HCT116 (cell line): ENCODE measurements around the gene NCKAP5. TPM values are rescaled to one million over a fixed set of nuclear protein-coding genes. Genes with fewer than 3 reads are reported as not detected.

Experiments
- ATAC-seq: fragments of 200-7000 bp; cut with Tn5 transposase; 2 replicates; pipeline ENCODE4 v1.9.1; 2020; ENCODE audit warnings: mild to moderate bottlenecking, moderate library complexity
- BruUV-seq: library from RNA; stranded (reverse); fragments of 400-500 nt; replicated peaks from 2 replicates; lab custom pipeline; 2021; lab: Mats Ljungman, UMichigan
- CTCF ChIA-PET: fragments of 300-600 bp; sonication (Branson Sonifier 250); formaldehyde crosslinking; loops from one replicate; lab custom pipeline; 2021; ENCODE audit warnings: antibody characterized with exemption; lab: Charles Lee
- POLR2A ChIA-PET: fragments of 300-600, 350-600 bp; sonication (Branson Sonifier 250); formaldehyde crosslinking; loops from one replicate; lab custom pipeline; 2021; ENCODE audit warnings: antibody characterized with exemption; lab: Charles Lee
- RAD21 ChIA-PET, 2 experiments: fragments of 300-600 bp; sonication (Branson Sonifier 250); formaldehyde crosslinking; loops; one replicate each; lab custom pipeline; 2023; ENCODE audit warnings: low total read pairs in 2 of 2; ENCODE audit not compliant: uncharacterized antibody in 2 of 2, unreplicated experiment in 2 of 2, low non-redundant PET in 1 of 2; lab: Charles Lee
- DNase-seq: peaks from one replicate; pipeline ENCODE4 v3.0.0-alpha.2; 2010; ENCODE audit warnings: low read depth, low spot score
- H2AFZ ChIP-seq: fragments of 200-600 bp; shearing (Covaris generic), sonication (generic); 2 replicates; pipeline ENCODE4 v1.6.1; 2017; ENCODE audit warnings: low read depth, mixed run types, mixed read lengths, antibody characterized with exemption, low read length; ENCODE audit not compliant: poor library complexity, severe bottlenecking
- H3K27ac ChIP-seq: 2 replicates; pipeline ENCODE4 v1.5.1; 2012; ENCODE audit warnings: low read depth, low read length
- H3K27me3 ChIP-seq: fragments of 200-600 bp; sonication (generic); 2 replicates; pipeline ENCODE4 v1.6.1; 2016; ENCODE audit warnings: mixed run types, low read length, mixed read lengths; ENCODE audit not compliant: insufficient read depth
- H3K36me3 ChIP-seq, 2 experiments: fragments of 200-500 bp in 1 of 2; fragments of 200-600 bp in 1 of 2; sonication (Bioruptor generic) in 1 of 2; sonication (generic) in 1 of 2; 2 replicates each; pipeline versions ENCODE4 v1.5.1 to v1.6.1; 2014 to 2016; ENCODE audit warnings: low read length in 2 of 2, inconsistent platforms in 1 of 2, mixed read lengths in 1 of 2, mixed run types in 1 of 2; ENCODE audit not compliant: insufficient read depth in 2 of 2, control insufficient read depth in 1 of 2
- H3K4me1 ChIP-seq, 2 experiments: fragments of 200-600 bp in 1 of 2; sonication (generic) in 1 of 2; 2 replicates each; pipeline versions ENCODE4 v1.5.1 to v1.6.1; 2012 to 2017; ENCODE audit warnings: low read length in 2 of 2, inconsistent platforms in 1 of 2, mild to moderate bottlenecking in 1 of 2, mixed read lengths in 1 of 2, mixed run types in 1 of 2, moderate library complexity in 1 of 2; ENCODE audit not compliant: insufficient read depth in 2 of 2, control insufficient read depth in 1 of 2
- H3K4me2 ChIP-seq: fragments of 200-600 bp; sonication (generic); 2 replicates; pipeline ENCODE4 v1.6.1; 2017; ENCODE audit warnings: mixed run types, low read length, mixed read lengths
- H3K4me3 ChIP-seq, 2 experiments: fragments of 200-600 bp in 1 of 2; sonication (generic) in 1 of 2; replicated peaks in 1 of 2; 2 replicates each; pipeline ENCODE4 v1.5.1; 2011 to 2016; ENCODE audit warnings: low read length in 2 of 2, control low read depth in 1 of 2, low read depth in 1 of 2, mild to moderate bottlenecking in 1 of 2, mixed read lengths in 1 of 2, mixed run types in 1 of 2
- H3K79me2 ChIP-seq: fragments of 200-600 bp; sonication (generic); 2 replicates; pipeline ENCODE4 v1.6.1; 2017; ENCODE audit warnings: mild to moderate bottlenecking, mixed run types, low read length, moderate library complexity, mixed read lengths; ENCODE audit not compliant: insufficient read depth
- H3K9ac ChIP-seq: fragments of 200-600 bp; sonication (generic); 2 replicates; pipeline ENCODE4 v1.6.1; 2016; ENCODE audit warnings: low read length, mixed read lengths
- H3K9me2 ChIP-seq: fragments of 200-600 bp; sonication (generic), shearing (Covaris generic); 2 replicates; pipeline ENCODE4 v1.6.1; 2017; ENCODE audit warnings: mixed run types, mild to moderate bottlenecking, moderate library complexity; ENCODE audit not compliant: insufficient read depth
- H3K9me3 ChIP-seq, 2 experiments: fragments of 200-500 bp in 1 of 2; fragments of 200-600 bp in 1 of 2; sonication (Bioruptor generic) in 1 of 2; sonication (generic) in 1 of 2; 2 replicates each; pipeline ENCODE4 v1.6.1; 2014 to 2017; ENCODE audit warnings: low read length in 2 of 2, mixed read lengths in 2 of 2, inconsistent platforms in 1 of 2, low read depth in 1 of 2, mild to moderate bottlenecking in 1 of 2, mixed run types in 1 of 2, moderate library complexity in 1 of 2; ENCODE audit not compliant: control insufficient read depth in 1 of 2, insufficient read depth in 1 of 2
- H4K20me1 ChIP-seq: fragments of 200-600 bp; sonication (generic), shearing (Covaris generic); 2 replicates; pipeline ENCODE4 v1.6.1; 2017; ENCODE audit warnings: mixed run types, mild to moderate bottlenecking, moderate library complexity; ENCODE audit not compliant: insufficient read depth
- CEBPB ChIP-seq: IDR thresholded peaks from 2 replicates; pipeline ENCODE4 v1.6.1; 2012; ENCODE audit warnings: low read depth
- CTCF ChIP-seq, 3 experiments: fragments of 200-600 bp in 1 of 3; sonication (generic) in 1 of 3; IDR thresholded peaks in 2 of 3; conservative IDR thresholded peaks in 1 of 3; 2 replicates each; pipeline ENCODE4 v1.5.1; 2012 to 2017; ENCODE audit warnings: low read depth in 2 of 3, low read length in 2 of 3, antibody characterized with exemption in 1 of 3, borderline replicate concordance in 1 of 3, control low read depth in 1 of 3, mild to moderate bottlenecking in 1 of 3, mixed read lengths in 1 of 3, mixed run types in 1 of 3, moderate library complexity in 1 of 3; ENCODE audit not compliant: insufficient read depth in 1 of 3
- EGR1 ChIP-seq: IDR thresholded peaks from 2 replicates; pipeline ENCODE4 v1.6.1; 2012; ENCODE audit warnings: low read depth
- EZH2phosphoT487 ChIP-seq: fragments of 200-600 bp; IDR thresholded peaks from 2 replicates; pipeline ENCODE4 v1.6.1; 2018; ENCODE audit warnings: antibody characterized with exemption, borderline replicate concordance
- RAD21 ChIP-seq: IDR thresholded peaks from 2 replicates; pipeline ENCODE4 v1.6.1; 2012; ENCODE audit warnings: low read depth, mild to moderate bottlenecking
- REST ChIP-seq: IDR thresholded peaks from 2 replicates; pipeline ENCODE4 v1.6.1; 2012; ENCODE audit warnings: low read depth
- SIN3A ChIP-seq: IDR thresholded peaks from 2 replicates; pipeline ENCODE4 v1.6.1; 2012; ENCODE audit warnings: low read depth
- SP1 ChIP-seq: IDR thresholded peaks from 2 replicates; pipeline ENCODE4 v1.6.1; 2012; ENCODE audit warnings: low read depth
- TCF7L2 ChIP-seq: IDR thresholded peaks from 2 replicates; pipeline ENCODE4 v1.7.0; 2011; ENCODE audit warnings: borderline replicate concordance, inconsistent platforms; ENCODE audit not compliant: insufficient read depth, insufficient read length; ENCODE audit errors: extremely low read depth
- YY1 ChIP-seq: IDR thresholded peaks from 2 replicates; pipeline ENCODE4 v1.6.1; 2011; ENCODE audit warnings: low read length, low read depth, moderate library complexity, mild to moderate bottlenecking; ENCODE audit not compliant: insufficient replicate concordance; ENCODE audit errors: extremely low read depth
- ZNF274 ChIP-seq: fragments of 200-500 bp; sonication (Bioruptor generic); IDR thresholded peaks from 2 replicates; pipeline ENCODE4 v1.6.1; 2014; ENCODE audit warnings: mild to moderate bottlenecking, low read depth, low read length, inconsistent platforms
- intact Hi-C: fragments of 100-400 bp; cut with micrococcal nuclease; formaldehyde crosslinking; loops from 2 replicates; pipeline ENCODE4 v1.10.0; 2022
- total RNA-seq: library from RNA; stranded (reverse); gene quantifications from one replicate; pipeline ENCODE4 v1.2.1, GENCODE V29; 2021; ENCODE audit not compliant: unreplicated experiment

The NCKAP5 gene
- total RNA-seq, 1 experiment from 2014 or later, result 0.30 TPM

DNA sequence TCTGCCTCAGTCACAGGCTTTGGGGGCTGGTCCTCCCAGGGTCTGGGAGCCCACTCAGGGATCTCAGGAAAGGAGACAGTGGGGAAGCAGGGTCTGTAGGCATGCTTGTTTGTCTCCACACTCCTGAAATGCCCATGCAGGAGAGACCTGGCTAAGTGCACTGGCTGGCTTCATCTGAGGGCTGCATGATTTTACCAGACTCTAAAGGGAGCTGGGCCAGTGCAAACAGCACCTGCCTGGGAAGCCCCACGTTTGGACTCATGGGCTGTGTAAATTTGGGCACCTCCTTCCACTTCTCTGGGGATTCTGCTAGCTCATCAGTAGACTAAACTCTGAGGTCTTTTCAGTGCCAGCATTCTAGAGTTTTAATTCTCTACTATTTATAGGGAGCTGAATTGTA, 931.9 kb downstream of the NCKAP5 start (continued):
- no peak for TF ChIP-seq REST
- TF ChIP-seq EZH2phosphoT487, result no peak
- TF ChIP-seq CTCF (IDR thresholded peaks at IDR 0.05 in 2 of 3, conservative IDR thresholded peaks at IDR 0.05 in 1 of 3; ENCODE audit: borderline replicate concordance in 1 of 3, insufficient read depth in 1 of 3, low read depth in 2 of 3, low read length in 2 of 3), result no peak
- no peak for TF ChIP-seq CEBPB

DNA sequence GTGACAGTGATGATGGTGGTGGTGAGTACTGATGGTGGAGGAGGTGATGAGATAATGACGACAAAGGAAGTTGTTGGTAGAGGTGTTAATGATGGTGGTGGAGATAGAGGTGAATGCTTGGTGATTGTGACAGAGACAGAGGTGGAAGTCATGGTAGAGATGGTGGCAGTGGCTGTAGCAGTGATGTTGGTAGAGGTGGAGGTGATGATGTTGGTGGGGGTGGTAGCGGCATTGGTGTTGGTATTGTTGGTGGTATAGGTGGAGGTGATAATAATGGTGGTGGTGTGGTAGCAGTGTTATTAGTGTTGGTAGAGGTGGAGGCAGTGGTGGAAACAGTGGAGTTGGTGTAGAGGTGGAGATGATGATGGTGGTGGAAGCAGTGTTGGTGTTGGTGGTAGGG, 934.6 kb downstream of the NCKAP5 start:
- CTCF ChIA-PET, result no interaction called here
- H3K4me1 ChIP-seq, result peaks cover 0 to 14% of the 10 kb centered on the region in 2 experiments; a peak in 2 of 4 replicates

More for the DNA sequence above, 934.6 kb downstream of the NCKAP5 start:
- H2AFZ ChIP-seq, result no peak overlapping the region
- no peak overlapping the region for H3K4me3 ChIP-seq
- H3K27me3 ChIP-seq, result peaks cover 4% of the 10 kb centered on the region; the same call in 1 of the 2 replicates
- ATAC-seq (no peak), DNase-seq (no peak)
- ChIA-PET RAD21 (no interaction called here), POLR2A (no interaction called here)
- H4K20me1 ChIP-seq, result no peaks in the 10 kb centered on the region
- TF ChIP-seq RAD21, result no peak
- TF ChIP-seq CEBPB, result no peak
- TF ChIP-seq ZNF274, result no peak
- no peak for TF ChIP-seq TCF7L2
- TF ChIP-seq EGR1, result no peak
- TF ChIP-seq CTCF (IDR thresholded peaks at IDR 0.05 in 2 of 3, conservative IDR thresholded peaks at IDR 0.05 in 1 of 3; ENCODE audit: borderline replicate concordance in 1 of 3, insufficient read depth in 1 of 3, low read depth in 2 of 3, low read length in 2 of 3), result no peak
- TF ChIP-seq REST, result no peak
- TF ChIP-seq SIN3A, result no peak
- TF ChIP-seq SP1, result no peak
- no peak for TF ChIP-seq EZH2phosphoT487
- TF ChIP-seq YY1, result no peak
- no peak overlapping the region for H3K4me2 ChIP-seq
- H3K27ac ChIP-seq, result no peak overlapping the region
- intact Hi-C loops, result no loop called here
- H3K9me3 ChIP-seq, result no peaks in the 10 kb centered on the region
- H3K9me2 ChIP-seq, result no peaks in the 10 kb centered on the region
- no peaks in the 10 kb centered on the region for H3K79me2 ChIP-seq
- no peaks in the 10 kb centered on the region for H3K36me3 ChIP-seq
- BruUV-seq, result no TSS peak
- H3K9ac ChIP-seq, result no peak overlapping the region
